NCI-H2171 (cell line): Measurements from ENCODE around the gene ZC3H13.

ENCODE experiments used
- DNase-seq: peaks from one replicate; lab custom pipeline; 2025; lab: John Stamatoyannopoulos, UW

The ZC3H13 gene

GRCh38 chr13:46063292-46063691 lies 10.7 kb upstream of the ZC3H13 start:
- DNase-seq, result no peak

GRCh38 chr13:46062185-46062584 lies 9.6 kb upstream of the ZC3H13 start:
- DNase-seq, result no peak

GRCh38 chr13:46059405-46059804 lies 6.9 kb upstream of the ZC3H13 start:
- DNase-seq, result no peak

- DNase-seq, result no peak
Observed at GRCh38 chr13:46058268-46058667, 5.7 kb upstream of the ZC3H13 start.

- no peak for DNase-seq
Observed at GRCh38 chr13:46057256-46058015, 4.9 kb upstream of the ZC3H13 start.

GRCh38 chr13:46053162-46054012 lies 841 bp upstream of the ZC3H13 start:
- no peak for DNase-seq

- no peak for DNase-seq
Observed at GRCh38 chr13:46051968-46052318, 603 bp downstream of the ZC3H13 start.

GRCh38 chr13:46050771-46051170 lies 1.8 kb downstream of the ZC3H13 start:
- DNase-seq, result no peak

GRCh38 chr13:46045424-46045823 lies 7.1 kb downstream of the ZC3H13 start:
- DNase-seq, result no peak

GRCh38 chr13:46043647-46044046 lies 8.9 kb downstream of the ZC3H13 start:
- no peak for DNase-seq

- no peak for DNase-seq
Observed at GRCh38 chr13:46041419-46041839, 11.1 kb downstream of the ZC3H13 start.

GRCh38 chr13:46040763-46041162 lies 11.8 kb downstream of the ZC3H13 start:
- DNase-seq, result no peak

GRCh38 chr13:46039411-46040182 lies 12.9 kb downstream of the ZC3H13 start:
- no peak for DNase-seq

GRCh38 chr13:46038296-46038695 lies 14.2 kb downstream of the ZC3H13 start:
- DNase-seq, result no peak

- DNase-seq, result no peak
Observed at GRCh38 chr13:46035066-46035465, 17.5 kb downstream of the ZC3H13 start.

GRCh38 chr13:46032341-46032740 lies 20.2 kb downstream of the ZC3H13 start:
- no peak for DNase-seq

- no peak for DNase-seq
Observed at GRCh38 chr13:46031581-46032263, 20.8 kb downstream of the ZC3H13 start.

GRCh38 chr13:46025157-46025556 lies 27.4 kb downstream of the ZC3H13 start:
- no peak for DNase-seq

GRCh38 chr13:46022481-46022880 lies 30.1 kb downstream of the ZC3H13 start:
- DNase-seq, result no peak

- DNase-seq, result no peak
Observed at GRCh38 chr13:46016216-46016615, 36.3 kb downstream of the ZC3H13 start.

- DNase-seq, result no peak
Observed at GRCh38 chr13:46015366-46015765, 37.2 kb downstream of the ZC3H13 start.

- no peak for DNase-seq
Observed at GRCh38 chr13:46012404-46012803, 40.1 kb downstream of the ZC3H13 start.
